GM12801 (cell line): ENCODE data around the gene IFNA10.
"Not testable (repeated sequence)": the region's sequence is repeated elsewhere in the genome, so short reads cannot be mapped to it uniquely, and the experiment has no call there.

Source experiments
- TF ChIP-seq, protein P1 (sequence below): IDR thresholded peaks from one replicate; pipeline ENCODE4 v1.5.1; 2011; ENCODE audit warnings: control low read depth; ENCODE audit not compliant: insufficient read length; ENCODE audit errors: extremely low read depth

The IFNA10 gene

DNA sequence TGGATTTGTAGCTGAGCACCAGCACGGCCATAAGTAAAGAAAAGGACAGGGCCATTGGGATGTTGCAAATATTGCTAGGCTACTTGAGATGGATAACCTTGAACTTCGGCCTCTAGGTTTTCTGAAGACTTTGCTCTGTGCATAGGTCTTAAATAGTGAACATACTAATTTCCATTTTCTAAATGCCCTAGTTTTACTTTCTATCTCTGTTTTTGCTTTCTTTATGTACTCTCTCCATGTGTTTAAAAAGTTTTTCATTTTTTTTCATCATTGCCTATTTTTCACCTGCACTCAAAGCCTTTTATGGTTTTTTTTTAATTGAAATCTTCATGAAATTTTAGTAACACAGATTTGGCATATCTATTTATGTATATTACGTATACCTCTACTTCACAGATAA lies at the start of gene IFNA10:
Gene IFNA10, minus strand, starts transcription at position 101 of the 400 bp plus-strand sequence. Its CDS starts 46 bp downstream, at position 55.
- TF ChIP-seq, protein P1, sequence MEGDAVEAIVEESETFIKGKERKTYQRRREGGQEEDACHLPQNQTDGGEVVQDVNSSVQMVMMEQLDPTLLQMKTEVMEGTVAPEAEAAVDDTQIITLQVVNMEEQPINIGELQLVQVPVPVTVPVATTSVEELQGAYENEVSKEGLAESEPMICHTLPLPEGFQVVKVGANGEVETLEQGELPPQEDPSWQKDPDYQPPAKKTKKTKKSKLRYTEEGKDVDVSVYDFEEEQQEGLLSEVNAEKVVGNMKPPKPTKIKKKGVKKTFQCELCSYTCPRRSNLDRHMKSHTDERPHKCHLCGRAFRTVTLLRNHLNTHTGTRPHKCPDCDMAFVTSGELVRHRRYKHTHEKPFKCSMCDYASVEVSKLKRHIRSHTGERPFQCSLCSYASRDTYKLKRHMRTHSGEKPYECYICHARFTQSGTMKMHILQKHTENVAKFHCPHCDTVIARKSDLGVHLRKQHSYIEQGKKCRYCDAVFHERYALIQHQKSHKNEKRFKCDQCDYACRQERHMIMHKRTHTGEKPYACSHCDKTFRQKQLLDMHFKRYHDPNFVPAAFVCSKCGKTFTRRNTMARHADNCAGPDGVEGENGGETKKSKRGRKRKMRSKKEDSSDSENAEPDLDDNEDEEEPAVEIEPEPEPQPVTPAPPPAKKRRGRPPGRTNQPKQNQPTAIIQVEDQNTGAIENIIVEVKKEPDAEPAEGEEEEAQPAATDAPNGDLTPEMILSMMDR: not testable (repeated sequence)

DNA sequence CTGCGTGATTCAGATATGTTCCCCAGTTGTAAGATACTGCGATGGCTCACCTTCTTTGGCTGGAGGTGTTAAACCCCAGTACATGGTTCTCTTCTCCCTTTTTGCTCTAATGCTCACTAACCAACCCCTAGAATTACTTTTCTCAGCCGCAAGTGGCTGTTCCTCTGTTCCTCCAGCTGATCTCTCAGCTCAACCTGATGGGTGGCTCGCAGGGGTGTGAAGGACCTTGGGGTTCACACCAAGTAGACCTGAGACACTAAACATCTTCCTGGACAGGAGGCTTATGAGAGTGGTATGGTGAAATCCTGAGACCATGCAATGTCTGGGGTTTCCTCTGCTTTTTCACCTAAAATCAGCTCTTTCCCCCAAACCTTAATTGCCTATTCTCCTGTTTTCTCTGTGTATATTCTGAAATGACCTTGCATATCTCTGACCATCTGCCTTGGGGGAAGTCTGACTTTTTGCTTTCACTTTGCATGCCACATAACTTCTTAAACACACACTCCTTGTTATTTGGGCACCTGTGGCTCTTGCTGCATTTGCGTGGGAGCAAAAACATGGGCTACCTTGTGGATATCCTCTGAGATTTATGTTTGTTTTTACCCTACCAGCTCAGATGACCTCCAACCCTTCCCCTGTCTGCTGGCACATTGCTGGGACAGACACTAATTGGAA lies 48.7 kb upstream of the IFNA10 start:
- TF ChIP-seq, protein P1: no peak

- TF ChIP-seq, protein P1: no peak
These were observed 46.0 kb upstream of the IFNA10 start for GRCh38 chr9:21252721-21253547.

- TF ChIP-seq, protein P1: no peak
These were observed 44.7 kb upstream of the IFNA10 start for GRCh38 chr9:21251638-21252037.

DNA sequence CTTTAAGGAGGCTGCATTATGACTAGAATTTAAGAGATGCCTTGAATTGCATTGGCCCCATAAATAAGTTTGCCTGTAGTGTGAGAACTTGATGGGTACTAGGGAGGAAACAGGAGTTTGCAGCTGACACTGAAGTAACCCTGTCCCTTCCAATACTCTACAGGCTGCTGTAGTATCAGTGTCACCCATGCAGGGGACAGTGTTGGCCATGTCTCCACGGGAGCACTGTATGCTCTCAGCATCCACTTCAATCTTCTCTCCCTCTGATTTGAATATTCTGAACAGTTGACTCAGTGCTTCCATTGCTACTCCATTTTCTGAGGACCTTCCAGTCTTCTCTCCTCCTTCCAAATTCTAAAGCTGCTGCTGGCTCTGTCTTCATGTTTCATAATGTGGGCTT lies 44.2 kb upstream of the IFNA10 start:
- TF ChIP-seq, protein P1: no peak

- TF ChIP-seq, protein P1: no peak
These were observed 37.9 kb upstream of the IFNA10 start for GRCh38 chr9:21244836-21245235.

DNA sequence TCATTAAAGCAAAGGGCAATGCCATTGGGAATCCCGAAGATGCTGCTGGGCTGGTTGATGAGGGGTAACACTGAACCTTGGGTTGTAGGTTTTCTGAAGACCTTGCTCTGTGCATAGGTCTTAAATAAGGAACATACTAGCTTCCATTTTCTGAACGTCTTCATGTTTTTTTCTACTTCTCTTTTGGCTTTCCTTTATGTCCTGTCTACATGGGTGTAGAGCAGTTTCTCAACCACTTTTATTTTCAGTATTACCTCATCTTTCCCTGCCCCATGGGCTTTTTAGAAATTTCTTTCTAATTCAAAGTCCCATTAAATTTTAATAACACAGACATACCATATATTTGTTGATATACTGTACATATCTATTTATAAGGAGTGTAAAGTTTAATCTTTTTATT lies 33.0 kb upstream of the IFNA10 start, which contains the start of gene IFNA14:
Gene IFNA14, minus strand, starts transcription at position 95 of the 400 bp plus-strand sequence. Its CDS starts 70 bp downstream, at position 25.
- TF ChIP-seq, protein P1: no peak
